NB4 (cell line): Measurements from ENCODE around the gene GRHL1.

Experiments used
- DNase-seq: peaks from one replicate; pipeline ENCODE4 v3.0.0; 2010; ENCODE audit warnings: low read depth
- H3K4me3 ChIP-seq: one replicate; pipeline ENCODE4 v1.5.1; 2011; ENCODE audit warnings: mild to moderate bottlenecking, low read depth, low read length, moderate library complexity
- MYC ChIP-seq: IDR thresholded peaks from 2 replicates; pipeline ENCODE4 v1.6.1; 2011; ENCODE audit warnings: low read depth, low read length
- POLR2A ChIP-seq: IDR thresholded peaks from 2 replicates; pipeline ENCODE4 v1.6.1; 2011; ENCODE audit warnings: mild to moderate bottlenecking; ENCODE audit not compliant: insufficient read length; ENCODE audit errors: extremely low read depth
- TF ChIP-seq, protein P1 (sequence below): IDR thresholded peaks from 2 replicates; pipeline ENCODE4 v1.6.1; 2011; ENCODE audit warnings: low read depth, low read length
- TF ChIP-seq, protein P2 (sequence below): IDR thresholded peaks from one replicate; pipeline ENCODE4 v1.5.1; 2012; ENCODE audit warnings: low read depth, low read length

The GRHL1 gene

DNA sequence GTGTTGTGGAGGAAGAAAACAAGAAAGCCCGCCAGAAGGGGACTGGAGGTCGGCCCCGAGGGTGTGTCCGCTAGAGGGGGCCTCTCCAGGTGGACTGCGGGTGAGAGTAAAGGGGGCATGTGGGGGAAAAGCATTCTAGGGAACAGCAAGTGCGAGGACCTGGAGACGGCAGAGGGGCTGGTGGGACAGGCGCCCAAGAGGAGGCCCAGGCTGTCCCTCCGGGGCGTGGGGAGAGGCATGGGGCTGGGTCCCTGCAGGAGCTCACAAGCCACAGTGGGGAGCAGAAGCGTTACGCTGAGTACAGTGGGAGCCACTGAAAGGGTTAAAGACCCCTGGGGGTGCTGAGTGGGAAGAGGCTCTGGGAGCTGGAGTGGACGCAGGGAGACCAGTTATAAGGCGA, 90.2 kb downstream of the GRHL1 start:
- H3K4me3 ChIP-seq = no peak overlapping the region
- DNase-seq = no peak
- no peak for TF ChIP-seq POLR2A
- TF ChIP-seq, protein P1, sequence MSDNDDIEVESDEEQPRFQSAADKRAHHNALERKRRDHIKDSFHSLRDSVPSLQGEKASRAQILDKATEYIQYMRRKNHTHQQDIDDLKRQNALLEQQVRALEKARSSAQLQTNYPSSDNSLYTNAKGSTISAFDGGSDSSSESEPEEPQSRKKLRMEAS = no peak

DNA sequence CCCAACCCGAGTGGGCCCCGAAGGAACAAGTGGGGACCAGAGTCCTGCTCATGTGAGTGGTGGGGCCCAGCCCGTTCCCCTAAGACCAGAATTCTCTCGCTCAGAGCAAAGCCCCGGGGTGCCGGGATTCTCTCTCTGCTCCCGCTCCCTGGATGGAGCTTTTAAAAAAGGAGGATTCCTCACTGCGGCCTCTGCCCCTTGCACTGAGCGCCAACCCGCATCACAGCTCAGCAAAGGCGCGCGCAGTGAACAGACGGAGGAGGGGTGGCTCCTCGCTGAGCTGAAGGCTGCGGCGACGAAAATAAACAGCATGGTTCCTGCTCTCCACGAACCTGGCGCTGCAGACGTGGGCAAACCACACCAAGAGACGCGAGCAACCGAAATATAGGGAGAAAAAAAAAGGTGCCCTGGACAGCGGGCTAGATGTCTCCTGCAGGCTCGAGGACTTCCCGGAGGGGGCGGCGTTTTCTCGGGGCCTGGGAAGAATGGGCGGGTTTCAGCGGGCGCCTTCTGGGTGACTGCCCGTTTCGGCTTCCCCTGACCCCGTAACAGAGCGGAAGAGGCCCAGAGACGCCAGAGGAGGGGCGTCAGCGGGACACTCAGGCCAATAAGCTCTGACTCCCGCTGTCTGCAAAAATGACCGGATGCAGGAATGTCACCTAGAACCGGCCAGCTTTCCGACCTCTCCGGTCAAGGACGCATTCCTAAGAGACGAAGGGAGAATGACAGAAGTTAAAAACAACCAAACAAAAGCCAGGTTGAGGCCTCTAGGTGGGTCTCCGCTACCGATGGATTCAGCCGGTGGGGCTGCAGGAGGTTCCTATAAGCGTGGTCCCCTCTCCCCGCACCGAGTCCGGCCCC, 91.0 kb downstream of the GRHL1 start:
- H3K4me3 ChIP-seq = no peak overlapping the region
- no peak for DNase-seq
- TF ChIP-seq, protein P1 = no peak
- TF ChIP-seq, protein P2, sequence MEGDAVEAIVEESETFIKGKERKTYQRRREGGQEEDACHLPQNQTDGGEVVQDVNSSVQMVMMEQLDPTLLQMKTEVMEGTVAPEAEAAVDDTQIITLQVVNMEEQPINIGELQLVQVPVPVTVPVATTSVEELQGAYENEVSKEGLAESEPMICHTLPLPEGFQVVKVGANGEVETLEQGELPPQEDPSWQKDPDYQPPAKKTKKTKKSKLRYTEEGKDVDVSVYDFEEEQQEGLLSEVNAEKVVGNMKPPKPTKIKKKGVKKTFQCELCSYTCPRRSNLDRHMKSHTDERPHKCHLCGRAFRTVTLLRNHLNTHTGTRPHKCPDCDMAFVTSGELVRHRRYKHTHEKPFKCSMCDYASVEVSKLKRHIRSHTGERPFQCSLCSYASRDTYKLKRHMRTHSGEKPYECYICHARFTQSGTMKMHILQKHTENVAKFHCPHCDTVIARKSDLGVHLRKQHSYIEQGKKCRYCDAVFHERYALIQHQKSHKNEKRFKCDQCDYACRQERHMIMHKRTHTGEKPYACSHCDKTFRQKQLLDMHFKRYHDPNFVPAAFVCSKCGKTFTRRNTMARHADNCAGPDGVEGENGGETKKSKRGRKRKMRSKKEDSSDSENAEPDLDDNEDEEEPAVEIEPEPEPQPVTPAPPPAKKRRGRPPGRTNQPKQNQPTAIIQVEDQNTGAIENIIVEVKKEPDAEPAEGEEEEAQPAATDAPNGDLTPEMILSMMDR = no peak
- TF ChIP-seq MYC = no peak

DNA sequence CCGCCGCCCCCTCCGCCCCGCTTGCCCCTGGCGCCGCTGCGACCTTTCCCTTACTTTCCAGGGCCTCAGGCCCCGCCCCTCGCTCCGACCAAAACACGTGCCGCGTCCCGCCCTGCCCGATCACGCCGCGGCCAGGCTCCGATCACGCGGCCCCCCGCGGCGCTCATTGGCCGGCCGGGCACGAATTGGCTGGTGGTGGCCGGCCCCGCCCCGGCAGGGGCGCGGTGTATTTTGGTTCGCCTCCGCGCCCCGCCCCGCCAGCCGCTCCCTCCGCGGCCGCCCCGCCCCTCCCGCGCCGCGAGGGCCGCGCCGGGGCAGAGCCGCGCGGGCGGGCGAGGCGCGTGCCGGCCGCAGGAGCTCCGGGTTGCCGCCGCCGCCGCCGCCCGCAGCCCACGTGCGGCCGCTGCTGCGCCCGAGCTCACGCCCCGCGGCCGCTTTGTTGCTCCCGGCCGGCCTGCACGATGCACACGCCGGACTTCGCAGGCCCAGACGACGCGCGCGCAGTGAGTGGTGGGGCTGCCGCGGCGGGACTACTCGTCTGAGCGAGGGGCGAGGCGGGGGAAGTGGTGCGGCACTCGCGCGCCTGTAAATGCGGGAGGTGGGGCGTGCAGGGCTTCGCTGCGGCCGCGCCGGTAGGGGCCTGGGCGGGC, 91.9 kb downstream of the GRHL1 start, which contains the start of gene KLF11:
Gene KLF11 (plus strand): TSS at position 295 of the 650 bp plus-strand sequence. CDS start 167 bp downstream, at position 462.
- no peak within 1 kb of the TSS for H3K4me3 ChIP-seq
- DNase-seq = peak; percentile 26
- TF ChIP-seq POLR2A (no peak), MYC (no peak)

DNA sequence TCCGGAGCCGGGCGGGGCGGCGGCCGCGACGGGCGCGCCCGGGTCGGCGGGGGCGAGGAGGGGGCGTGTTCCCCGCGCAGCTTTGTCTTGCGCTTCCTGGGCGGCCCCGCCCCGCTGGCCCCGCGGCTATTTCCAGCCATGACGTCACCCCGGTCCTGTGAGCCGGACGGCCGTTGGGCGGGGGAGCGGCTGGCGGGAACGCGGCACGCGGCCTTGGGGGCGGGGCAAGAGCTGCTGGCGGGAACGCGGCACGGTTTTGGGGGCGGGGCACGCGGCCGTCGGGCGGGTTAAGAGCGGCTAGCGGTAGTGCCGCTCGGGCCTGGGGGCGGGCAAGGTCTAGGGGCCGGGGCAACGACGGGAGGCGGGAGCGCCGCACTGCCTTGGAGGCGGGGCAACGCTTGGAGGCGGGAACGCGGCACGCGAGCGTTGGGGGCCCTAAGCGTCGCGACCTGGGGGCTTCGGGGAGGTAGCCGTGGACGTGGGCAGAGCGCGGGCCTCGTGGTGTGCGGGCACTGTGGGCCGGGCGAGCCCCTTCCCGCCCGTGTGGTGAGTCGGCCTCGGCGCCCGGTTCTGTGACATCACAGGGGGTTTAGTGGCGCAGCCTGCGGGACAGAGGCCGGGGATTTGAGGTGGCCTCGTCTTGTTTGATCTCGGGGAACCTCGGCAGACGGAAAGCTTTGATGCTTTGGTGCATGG, 92.6 kb downstream of the GRHL1 start:
- H3K4me3 ChIP-seq = no peak overlapping the region
- TF ChIP-seq, protein P2 = no peak
- TF ChIP-seq MYC (no peak), POLR2A (no peak)
- TF ChIP-seq, protein P1 = no peak
- DNase-seq = peak; percentile 68

DNA sequence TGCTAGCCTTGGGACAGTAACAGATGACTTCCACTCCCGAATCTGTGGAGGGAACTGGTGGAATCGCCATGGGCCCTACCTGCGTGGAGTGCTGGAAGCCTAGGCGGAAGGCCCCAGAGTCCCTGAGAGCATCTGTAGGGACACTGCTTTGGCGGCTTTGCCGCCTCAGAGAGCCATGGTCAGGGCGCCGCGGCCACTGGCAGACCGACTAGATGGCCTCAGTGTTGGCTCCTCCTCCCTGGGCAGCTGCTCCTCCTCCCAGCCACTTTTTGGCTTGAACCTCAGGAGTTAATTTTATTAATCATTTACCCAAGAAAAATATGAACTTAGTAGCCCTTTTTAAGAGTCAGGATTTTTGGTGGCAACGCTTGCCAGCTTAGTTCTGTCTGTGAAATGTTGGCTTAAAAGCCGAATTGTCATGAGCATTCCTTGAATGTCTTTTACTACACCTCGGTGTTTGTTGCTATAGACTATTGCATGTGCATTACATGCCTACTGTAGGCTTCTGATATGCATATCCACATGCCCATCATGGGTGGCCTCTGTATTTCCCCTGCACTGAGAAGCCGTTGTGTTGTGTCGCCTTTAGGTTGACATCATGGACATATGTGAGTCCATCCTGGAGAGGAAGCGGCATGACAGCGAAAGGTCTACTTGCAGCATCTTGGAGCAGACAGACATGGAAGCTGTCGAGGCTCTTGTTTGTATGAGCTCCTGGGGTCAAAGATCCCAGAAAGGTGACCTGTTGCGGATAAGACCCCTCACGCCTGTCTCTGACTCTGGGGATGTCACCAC, 94.3 kb downstream of the GRHL1 start:
- TF ChIP-seq, protein P1 = no peak
- no peak for TF ChIP-seq MYC
- no peak for TF ChIP-seq POLR2A
- TF ChIP-seq, protein P2 = no peak
- DNase-seq = no peak
- H3K4me3 ChIP-seq = no peak overlapping the region

DNA sequence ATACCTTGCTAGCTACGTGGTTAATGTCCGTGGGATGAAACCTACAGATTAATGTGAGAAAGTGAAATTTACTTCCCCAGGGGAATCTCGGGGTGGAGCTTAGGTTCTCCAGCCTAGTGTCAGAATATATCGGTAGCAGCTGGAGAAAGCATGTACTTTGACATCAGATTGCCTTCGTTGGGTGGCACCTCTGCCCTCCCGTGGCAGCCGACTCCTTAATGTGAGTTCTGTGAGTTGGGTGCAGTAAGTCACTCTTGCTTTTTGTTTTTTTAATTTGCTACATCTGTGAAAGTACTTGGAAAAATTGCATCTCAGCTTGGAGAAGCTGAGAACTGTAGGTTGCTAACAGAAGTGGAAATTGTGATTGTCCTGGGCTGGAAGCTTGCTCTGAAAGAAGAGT, 95.4 kb downstream of the GRHL1 start:
- no peak overlapping the region for H3K4me3 ChIP-seq
- no peak for TF ChIP-seq MYC
- no peak for TF ChIP-seq POLR2A
- TF ChIP-seq, protein P2 = no peak
- TF ChIP-seq, protein P1 = no peak
- no peak for DNase-seq
